Measurements from ENCODE around the gene FGD1. TPM values are rescaled to one million over a fixed set of nuclear protein-coding genes. Genes with fewer than 3 reads are reported as not detected.

The FGD1 gene
- total RNA-seq, 1 donor from 2014 or later = 8.1 TPM

- intact Hi-C loops (cut with DNase I) = no loop called here
- H3K4me3 ChIP-seq = no peak overlapping the region
- DNase-seq (ENCODE audit: extremely low spot score in 2 of 2) = no peak
- H3K36me3 ChIP-seq = no peaks in the 10 kb centered on the region
- no peaks in the 10 kb centered on the region for H3K27me3 ChIP-seq
- no peak overlapping the region for H3K27ac ChIP-seq
- TF ChIP-seq POLR2AphosphoS5 (IDR thresholded peaks at IDR 0.05; ENCODE audit: insufficient read depth in 1 of 2, low read depth in 1 of 2) (no peak), CTCF (IDR thresholded peaks at IDR 0.05) (no peak), POLR2A (IDR thresholded peaks at IDR 0.05) (no peak)
- no peaks in the 10 kb centered on the region for H3K9me3 ChIP-seq
- no peaks in the 10 kb centered on the region for H3K4me1 ChIP-seq
Observed at GRCh38 chrX:54427837-54428424, 68.1 kb downstream of the FGD1 start.

GRCh38 chrX:54423161-54423888, 72.7 kb downstream of the FGD1 start:
- intact Hi-C loops (cut with DNase I) = no loop called here
- no peak for DNase-seq (ENCODE audit: extremely low spot score in 2 of 2)
- H3K27me3 ChIP-seq = no peaks in the 10 kb centered on the region
- H3K4me3 ChIP-seq = no peak overlapping the region
- no peak overlapping the region for H3K27ac ChIP-seq
- no peak for TF ChIP-seq POLR2AphosphoS5 (IDR thresholded peaks at IDR 0.05; ENCODE audit: insufficient read depth in 1 of 2, low read depth in 1 of 2)
- no peak for TF ChIP-seq CTCF (IDR thresholded peaks at IDR 0.05)
- no peak for TF ChIP-seq POLR2A (IDR thresholded peaks at IDR 0.05)
- H3K36me3 ChIP-seq = no peaks in the 10 kb centered on the region
- H3K4me1 ChIP-seq = no peaks in the 10 kb centered on the region
- H3K9me3 ChIP-seq = no peaks in the 10 kb centered on the region

DNA sequence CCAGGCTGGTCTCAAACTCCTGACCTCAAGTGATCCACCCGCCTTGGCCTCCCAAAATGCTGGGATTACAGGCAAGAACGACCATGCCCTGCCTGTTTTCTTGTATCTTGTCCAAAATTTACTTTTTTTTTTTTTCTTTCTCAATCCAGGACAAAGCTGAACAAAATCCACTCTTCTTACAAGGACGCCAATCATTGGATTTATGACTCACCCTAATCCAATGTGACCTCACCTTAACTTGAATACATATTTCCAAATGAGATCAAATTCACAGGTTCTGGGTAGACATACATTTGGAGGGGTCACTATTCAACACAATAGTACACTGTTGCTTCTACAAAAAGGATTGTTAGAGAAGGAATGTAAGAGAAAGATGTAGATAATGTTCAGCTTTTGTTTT, 73.9 kb downstream of the FGD1 start:
- Histone ChIP-seq H3K4me1 (no peaks in the 10 kb centered on the region), H3K27ac (no peak overlapping the region), H3K9me3 (no peaks in the 10 kb centered on the region), H3K4me3 (no peak overlapping the region), H3K36me3 (no peaks in the 10 kb centered on the region), H3K27me3 (no peaks in the 10 kb centered on the region)
- no peak for DNase-seq (ENCODE audit: extremely low spot score in 2 of 2)
- intact Hi-C loops (cut with DNase I) = no loop called here
- TF ChIP-seq POLR2AphosphoS5 (IDR thresholded peaks at IDR 0.05; ENCODE audit: insufficient read depth in 1 of 2, low read depth in 1 of 2) = no peak
- TF ChIP-seq POLR2A (IDR thresholded peaks at IDR 0.05) = no peak
- no peak for TF ChIP-seq CTCF (IDR thresholded peaks at IDR 0.05)

GRCh38 chrX:54419559-54420302, 76.3 kb downstream of the FGD1 start:
- Histone ChIP-seq H3K9me3 (no peaks in the 10 kb centered on the region), H3K27ac (no peak overlapping the region), H3K4me3 (no peak overlapping the region), H3K4me1 (no peaks in the 10 kb centered on the region), H3K36me3 (no peaks in the 10 kb centered on the region), H3K27me3 (no peaks in the 10 kb centered on the region)
- intact Hi-C loops (cut with DNase I) = no loop called here
- DNase-seq (ENCODE audit: extremely low spot score in 2 of 2) = no peak
- TF ChIP-seq POLR2A (IDR thresholded peaks at IDR 0.05) (no peak), POLR2AphosphoS5 (IDR thresholded peaks at IDR 0.05; ENCODE audit: insufficient read depth in 1 of 2, low read depth in 1 of 2) (no peak), CTCF (IDR thresholded peaks at IDR 0.05) (no peak)

All from vagina (tissue), 2 donors.